HCT116 (cell line): ENCODE data around the gene PLCG2. TPM values are rescaled to one million over a fixed set of nuclear protein-coding genes. Genes with fewer than 3 reads are reported as not detected.

Experiments used
- ATAC-seq: fragments of 200-7000 bp; cut with Tn5 transposase; 2 replicates; pipeline ENCODE4 v1.9.1; 2020; ENCODE audit warnings: mild to moderate bottlenecking, moderate library complexity
- BruUV-seq: library from RNA; stranded (reverse); fragments of 400-500 nt; replicated peaks from 2 replicates; lab custom pipeline; 2021; lab: Mats Ljungman, UMichigan
- CTCF ChIA-PET: fragments of 300-600 bp; sonication (Branson Sonifier 250); formaldehyde crosslinking; loops from one replicate; lab custom pipeline; 2021; ENCODE audit warnings: antibody characterized with exemption; lab: Charles Lee
- POLR2A ChIA-PET: fragments of 300-600, 350-600 bp; sonication (Branson Sonifier 250); formaldehyde crosslinking; loops from one replicate; lab custom pipeline; 2021; ENCODE audit warnings: antibody characterized with exemption; lab: Charles Lee
- RAD21 ChIA-PET, 2 experiments: fragments of 300-600 bp; sonication (Branson Sonifier 250); formaldehyde crosslinking; loops; one replicate each; lab custom pipeline; 2023; ENCODE audit warnings: low total read pairs in 2 of 2; ENCODE audit not compliant: uncharacterized antibody in 2 of 2, unreplicated experiment in 2 of 2, low non-redundant PET in 1 of 2; lab: Charles Lee
- DNase-seq: peaks from one replicate; pipeline ENCODE4 v3.0.0-alpha.2; 2010; ENCODE audit warnings: low read depth, low spot score
- H2AFZ ChIP-seq: fragments of 200-600 bp; shearing (Covaris generic), sonication (generic); 2 replicates; pipeline ENCODE4 v1.6.1; 2017; ENCODE audit warnings: low read depth, mixed run types, mixed read lengths, antibody characterized with exemption, low read length; ENCODE audit not compliant: poor library complexity, severe bottlenecking
- H3K27ac ChIP-seq: 2 replicates; pipeline ENCODE4 v1.5.1; 2012; ENCODE audit warnings: low read depth, low read length
- H3K27me3 ChIP-seq: fragments of 200-600 bp; sonication (generic); 2 replicates; pipeline ENCODE4 v1.6.1; 2016; ENCODE audit warnings: mixed run types, low read length, mixed read lengths; ENCODE audit not compliant: insufficient read depth
- H3K36me3 ChIP-seq, 2 experiments: fragments of 200-500 bp in 1 of 2; fragments of 200-600 bp in 1 of 2; sonication (Bioruptor generic) in 1 of 2; sonication (generic) in 1 of 2; 2 replicates each; pipeline versions ENCODE4 v1.5.1 to v1.6.1; 2014 to 2016; ENCODE audit warnings: low read length in 2 of 2, inconsistent platforms in 1 of 2, mixed read lengths in 1 of 2, mixed run types in 1 of 2; ENCODE audit not compliant: insufficient read depth in 2 of 2, control insufficient read depth in 1 of 2
- H3K4me1 ChIP-seq, 2 experiments: fragments of 200-600 bp in 1 of 2; sonication (generic) in 1 of 2; 2 replicates each; pipeline versions ENCODE4 v1.5.1 to v1.6.1; 2012 to 2017; ENCODE audit warnings: low read length in 2 of 2, inconsistent platforms in 1 of 2, mild to moderate bottlenecking in 1 of 2, mixed read lengths in 1 of 2, mixed run types in 1 of 2, moderate library complexity in 1 of 2; ENCODE audit not compliant: insufficient read depth in 2 of 2, control insufficient read depth in 1 of 2
- H3K4me2 ChIP-seq: fragments of 200-600 bp; sonication (generic); 2 replicates; pipeline ENCODE4 v1.6.1; 2017; ENCODE audit warnings: mixed run types, low read length, mixed read lengths
- H3K4me3 ChIP-seq, 2 experiments: fragments of 200-600 bp in 1 of 2; sonication (generic) in 1 of 2; replicated peaks in 1 of 2; 2 replicates each; pipeline ENCODE4 v1.5.1; 2011 to 2016; ENCODE audit warnings: low read length in 2 of 2, control low read depth in 1 of 2, low read depth in 1 of 2, mild to moderate bottlenecking in 1 of 2, mixed read lengths in 1 of 2, mixed run types in 1 of 2
- H3K79me2 ChIP-seq: fragments of 200-600 bp; sonication (generic); 2 replicates; pipeline ENCODE4 v1.6.1; 2017; ENCODE audit warnings: mild to moderate bottlenecking, mixed run types, low read length, moderate library complexity, mixed read lengths; ENCODE audit not compliant: insufficient read depth
- H3K9ac ChIP-seq: fragments of 200-600 bp; sonication (generic); 2 replicates; pipeline ENCODE4 v1.6.1; 2016; ENCODE audit warnings: low read length, mixed read lengths
- H3K9me2 ChIP-seq: fragments of 200-600 bp; sonication (generic), shearing (Covaris generic); 2 replicates; pipeline ENCODE4 v1.6.1; 2017; ENCODE audit warnings: mixed run types, mild to moderate bottlenecking, moderate library complexity; ENCODE audit not compliant: insufficient read depth
- H3K9me3 ChIP-seq, 2 experiments: fragments of 200-500 bp in 1 of 2; fragments of 200-600 bp in 1 of 2; sonication (Bioruptor generic) in 1 of 2; sonication (generic) in 1 of 2; 2 replicates each; pipeline ENCODE4 v1.6.1; 2014 to 2017; ENCODE audit warnings: low read length in 2 of 2, mixed read lengths in 2 of 2, inconsistent platforms in 1 of 2, low read depth in 1 of 2, mild to moderate bottlenecking in 1 of 2, mixed run types in 1 of 2, moderate library complexity in 1 of 2; ENCODE audit not compliant: control insufficient read depth in 1 of 2, insufficient read depth in 1 of 2
- H4K20me1 ChIP-seq: fragments of 200-600 bp; sonication (generic), shearing (Covaris generic); 2 replicates; pipeline ENCODE4 v1.6.1; 2017; ENCODE audit warnings: mixed run types, mild to moderate bottlenecking, moderate library complexity; ENCODE audit not compliant: insufficient read depth
- FOSL1 ChIP-seq: IDR thresholded peaks from 2 replicates; pipeline ENCODE4 v1.6.1; 2012; ENCODE audit warnings: low read depth
- POLR2AphosphoS5 ChIP-seq: IDR thresholded peaks from 2 replicates; pipeline ENCODE4 v1.6.1; 2011; ENCODE audit warnings: mild to moderate bottlenecking, low read depth, low read length, moderate library complexity
- RAD21 ChIP-seq: IDR thresholded peaks from 2 replicates; pipeline ENCODE4 v1.6.1; 2012; ENCODE audit warnings: low read depth, mild to moderate bottlenecking
- REST ChIP-seq: IDR thresholded peaks from 2 replicates; pipeline ENCODE4 v1.6.1; 2012; ENCODE audit warnings: low read depth
- SRF ChIP-seq: IDR thresholded peaks from 2 replicates; pipeline ENCODE4 v1.6.1; 2012; ENCODE audit warnings: low read depth
- YY1 ChIP-seq: IDR thresholded peaks from 2 replicates; pipeline ENCODE4 v1.6.1; 2011; ENCODE audit warnings: low read length, low read depth, moderate library complexity, mild to moderate bottlenecking; ENCODE audit not compliant: insufficient replicate concordance; ENCODE audit errors: extremely low read depth
- ZNF274 ChIP-seq: fragments of 200-500 bp; sonication (Bioruptor generic); IDR thresholded peaks from 2 replicates; pipeline ENCODE4 v1.6.1; 2014; ENCODE audit warnings: mild to moderate bottlenecking, low read depth, low read length, inconsistent platforms
- intact Hi-C: fragments of 100-400 bp; cut with micrococcal nuclease; formaldehyde crosslinking; loops from 2 replicates; pipeline ENCODE4 v1.10.0; 2022
- total RNA-seq: library from RNA; stranded (reverse); gene quantifications from one replicate; pipeline ENCODE4 v1.2.1, GENCODE V29; 2021; ENCODE audit not compliant: unreplicated experiment

PLCG2 gene
- total RNA-seq, 1 experiment from 2014 or later, result 31.2 TPM

GRCh38 chr16:81826523-81826922, 47.4 kb downstream of the PLCG2 start:
- Histone ChIP-seq H3K4me3 (no peak overlapping the region), H3K9me3 (no peaks in the 10 kb centered on the region), H3K36me3 (no peaks in the 10 kb centered on the region), H3K4me1 (peaks cover 9 to 18% of the 10 kb centered on the region in 2 experiments), H3K9ac (no peak overlapping the region), H3K9me2 (no peaks in the 10 kb centered on the region), H3K27ac (no peak overlapping the region), H3K4me2 (no peak overlapping the region), H3K27me3 (no peaks in the 10 kb centered on the region), H3K79me2 (no peaks in the 10 kb centered on the region), H2AFZ (no peak overlapping the region), H4K20me1 (no peaks in the 10 kb centered on the region)
- RAD21 ChIA-PET, result no interaction called here
- DNase-seq, result no peak
- no TSS peak for BruUV-seq
- POLR2A ChIA-PET, result interaction anchor here (0.6 kb wide), 1 partner anchor 11 kb away, joined by 3 read pairs; no protein-coding TSS in a partner anchor
- ATAC-seq, result no peak
- TF ChIP-seq ZNF274 (no peak), FOSL1 (no peak), SRF (no peak), REST (no peak), POLR2AphosphoS5 (no peak), YY1 (no peak), RAD21 (no peak)
- CTCF ChIA-PET, result no interaction called here
- intact Hi-C loops, result no loop called here
